GM18511 (cell line): ENCODE data around the gene RASAL1.

Experiments used
- ATAC-seq: cut with Tn5 transposase; IDR thresholded peaks from one replicate; pipeline ENCODE4 v1.9.1; 2021; ENCODE audit warnings: mild to moderate bottlenecking, moderate library complexity; ENCODE audit not compliant: unreplicated experiment

RASAL1 gene

GRCh38 chr12:113077859-113078255 is 57.7 kb downstream of the RASAL1 start:
- ATAC-seq: no peak

GRCh38 chr12:113077057-113077858 is 58.3 kb downstream of the RASAL1 start:
- no peak for ATAC-seq

GRCh38 chr12:113075137-113075683 is 60.4 kb downstream of the RASAL1 start:
- peak; percentile 91 for ATAC-seq

GRCh38 chr12:113073586-113073985 is 62.0 kb downstream of the RASAL1 start:
- no peak for ATAC-seq

GRCh38 chr12:113072136-113072535 is 63.4 kb downstream of the RASAL1 start:
- no peak for ATAC-seq

- ATAC-seq: no peak
Observed at GRCh38 chr12:113071135-113072112, 64.1 kb downstream of the RASAL1 start.

GRCh38 chr12:113070117-113070906 is 65.2 kb downstream of the RASAL1 start:
- ATAC-seq: peak; percentile 53

- no peak for ATAC-seq
Observed at GRCh38 chr12:113069751-113070116, 65.8 kb downstream of the RASAL1 start.

- no peak for ATAC-seq
Observed at GRCh38 chr12:113069149-113069548, 66.4 kb downstream of the RASAL1 start.

GRCh38 chr12:113067987-113068935 is 67.3 kb downstream of the RASAL1 start:
- no peak for ATAC-seq

GRCh38 chr12:113066813-113067400 is 68.7 kb downstream of the RASAL1 start:
- ATAC-seq: no peak

GRCh38 chr12:113065126-113066007 is 70.2 kb downstream of the RASAL1 start:
- no peak for ATAC-seq

GRCh38 chr12:113064395-113065125 is 71.0 kb downstream of the RASAL1 start:
- ATAC-seq: no peak

GRCh38 chr12:113063396-113064350 is 71.9 kb downstream of the RASAL1 start:
- ATAC-seq: no peak

- peak; percentile 49 for ATAC-seq
Observed at GRCh38 chr12:113062502-113063395, 72.8 kb downstream of the RASAL1 start.
